ENCODE measurements around the gene CLBA1. TPM values are rescaled to one million over a fixed set of nuclear protein-coding genes. Genes with fewer than 3 reads are reported as not detected.

CLBA1 gene
- total and polyA plus RNA-seq, 2 donors (not counting 1 experiment from before 2014, with no cell fraction given): 11.3 to 11.7 TPM

GRCh38 chr14:105043641-105044040 is 58.1 kb downstream of the CLBA1 start:
- H3K36me3 ChIP-seq (ENCODE audit: control insufficient read depth, insufficient read depth, low read length): no peaks in the 10 kb centered on the region
- no peaks in the 10 kb centered on the region for H4K20me1 ChIP-seq (ENCODE audit: control insufficient read depth, extremely low read depth, insufficient read depth, low read length)
- no peaks in the 10 kb centered on the region for H3K27me3 ChIP-seq (ENCODE audit: control insufficient read depth, insufficient read depth, low read length)
- TF ChIP-seq, protein P1, sequence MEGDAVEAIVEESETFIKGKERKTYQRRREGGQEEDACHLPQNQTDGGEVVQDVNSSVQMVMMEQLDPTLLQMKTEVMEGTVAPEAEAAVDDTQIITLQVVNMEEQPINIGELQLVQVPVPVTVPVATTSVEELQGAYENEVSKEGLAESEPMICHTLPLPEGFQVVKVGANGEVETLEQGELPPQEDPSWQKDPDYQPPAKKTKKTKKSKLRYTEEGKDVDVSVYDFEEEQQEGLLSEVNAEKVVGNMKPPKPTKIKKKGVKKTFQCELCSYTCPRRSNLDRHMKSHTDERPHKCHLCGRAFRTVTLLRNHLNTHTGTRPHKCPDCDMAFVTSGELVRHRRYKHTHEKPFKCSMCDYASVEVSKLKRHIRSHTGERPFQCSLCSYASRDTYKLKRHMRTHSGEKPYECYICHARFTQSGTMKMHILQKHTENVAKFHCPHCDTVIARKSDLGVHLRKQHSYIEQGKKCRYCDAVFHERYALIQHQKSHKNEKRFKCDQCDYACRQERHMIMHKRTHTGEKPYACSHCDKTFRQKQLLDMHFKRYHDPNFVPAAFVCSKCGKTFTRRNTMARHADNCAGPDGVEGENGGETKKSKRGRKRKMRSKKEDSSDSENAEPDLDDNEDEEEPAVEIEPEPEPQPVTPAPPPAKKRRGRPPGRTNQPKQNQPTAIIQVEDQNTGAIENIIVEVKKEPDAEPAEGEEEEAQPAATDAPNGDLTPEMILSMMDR (conservative IDR thresholded peaks at IDR 0.05 in 1 of 2, IDR thresholded peaks at IDR 0.05 in 1 of 2; ENCODE audit: low read depth in 1 of 2, low read length in 2 of 2): no peak
- no peak for TF ChIP-seq EZH2 (IDR thresholded peaks at IDR 0.05; ENCODE audit: low read length, missing control alignments)
- no peak for DNase-seq (ENCODE audit: low read depth in 2 of 2)
- no peak overlapping the region for H3K27ac ChIP-seq (ENCODE audit: insufficient read depth, low read length)
- H3K4me3 ChIP-seq (replicated peaks in 1 of 4; ENCODE audit: control extremely low read depth in 1 of 4, insufficient read depth in 1 of 4, low read depth in 3 of 4, low read length in 4 of 4): no peak overlapping the region
- no peak overlapping the region for H3K9ac ChIP-seq (ENCODE audit: insufficient read depth, low read length)
- no peaks in the 10 kb centered on the region for H3K79me2 ChIP-seq (ENCODE audit: control insufficient read depth, insufficient read depth, low read length)
- H3K9me3 ChIP-seq (ENCODE audit: control insufficient read depth, insufficient read depth, low read depth, low read length): no peaks in the 10 kb centered on the region
- no peaks in the 10 kb centered on the region for H3K4me1 ChIP-seq (ENCODE audit: control insufficient read depth, extremely low read depth, insufficient read depth, low read length)
- H2AFZ ChIP-seq (ENCODE audit: low read length): no peak overlapping the region
- H3K4me2 ChIP-seq (ENCODE audit: extremely low read depth, insufficient read depth, low read length): no peak overlapping the region

Other genes with a start within 250 kb of the CLBA1 start
- 60.6 and 65.1 TPM in 2 replicates for gene SIVA1, start 232.6 kb upstream of the CLBA1 start, total RNA-seq
- gene SIVA1, start 232.6 kb upstream of the CLBA1 start, polyA plus RNA-seq: 26.1 and 37.4 TPM in 2 replicates
- 127 and 131 TPM in 2 replicates for gene AKT1, start 190.0 kb upstream of the CLBA1 start, total RNA-seq
- 83.2 and 109 TPM in 2 replicates for gene AKT1, start 190.0 kb upstream of the CLBA1 start, polyA plus RNA-seq
- gene ZBTB42, start 184.7 kb upstream of the CLBA1 start, total RNA-seq: 2.3 and 2.8 TPM in 2 replicates
- 0.99 and 1.1 TPM in 2 replicates for gene ZBTB42, start 184.7 kb upstream of the CLBA1 start, polyA plus RNA-seq
- 10.3 and 13.9 TPM in 2 replicates for gene CEP170B, start 120.5 kb upstream of the CLBA1 start, total RNA-seq
- gene CEP170B, start 120.5 kb upstream of the CLBA1 start, polyA plus RNA-seq: 4.0 and 6.2 TPM in 2 replicates
- under 0.01 and 0.17 TPM in 2 replicates for gene PLD4, start 60.9 kb upstream of the CLBA1 start, total RNA-seq
- 0.02 TPM in 1 of 2 replicates, not detected in the other for gene PLD4, start 60.9 kb upstream of the CLBA1 start, polyA plus RNA-seq
- gene AHNAK2, start 7.4 kb upstream of the CLBA1 start, total RNA-seq: 47.8 and 106 TPM in 2 replicates
- gene AHNAK2, start 7.4 kb upstream of the CLBA1 start, polyA plus RNA-seq: 6.6 and 30.5 TPM in 2 replicates
- gene CDCA4, start 35.3 kb downstream of the CLBA1 start, total RNA-seq: 7.9 and 8.0 TPM in 2 replicates
- 8.0 and 19.5 TPM in 2 replicates for gene CDCA4, start 35.3 kb downstream of the CLBA1 start, polyA plus RNA-seq
- 0.17 and 0.26 TPM in 2 replicates for gene GPR132, start 79.6 kb downstream of the CLBA1 start, total RNA-seq
- not detected in 2 replicates for gene GPR132, start 79.6 kb downstream of the CLBA1 start, polyA plus RNA-seq
- gene JAG2, start 183.0 kb downstream of the CLBA1 start, total RNA-seq: 1.8 TPM in 2 replicates
- 0.23 and 0.51 TPM in 2 replicates for gene JAG2, start 183.0 kb downstream of the CLBA1 start, polyA plus RNA-seq
- 13.9 and 14.2 TPM in 2 replicates for gene NUDT14, start 195.5 kb downstream of the CLBA1 start, total RNA-seq
- 6.1 and 6.7 TPM in 2 replicates for gene NUDT14, start 195.5 kb downstream of the CLBA1 start, polyA plus RNA-seq

All from fibroblast of lung (primary cell).